Stimulated activated CD4-positive, alpha-beta T cell treated with anti-CD3 and anti-CD28 coated beads, Interleukin-4, amount 100 ng/mL, for 4 hours (primary cell): ENCODE data around the gene DNAAF2.
"Not testable (repeated sequence)": the region's sequence is repeated elsewhere in the genome, so short reads cannot be mapped to it uniquely, and the experiment has no call there.

Experiments used
- DNase-seq, 2 experiments: peaks; one replicate each; pipeline ENCODE4 v3.0.0-alpha.2; 2020

Gene DNAAF2, protein sequence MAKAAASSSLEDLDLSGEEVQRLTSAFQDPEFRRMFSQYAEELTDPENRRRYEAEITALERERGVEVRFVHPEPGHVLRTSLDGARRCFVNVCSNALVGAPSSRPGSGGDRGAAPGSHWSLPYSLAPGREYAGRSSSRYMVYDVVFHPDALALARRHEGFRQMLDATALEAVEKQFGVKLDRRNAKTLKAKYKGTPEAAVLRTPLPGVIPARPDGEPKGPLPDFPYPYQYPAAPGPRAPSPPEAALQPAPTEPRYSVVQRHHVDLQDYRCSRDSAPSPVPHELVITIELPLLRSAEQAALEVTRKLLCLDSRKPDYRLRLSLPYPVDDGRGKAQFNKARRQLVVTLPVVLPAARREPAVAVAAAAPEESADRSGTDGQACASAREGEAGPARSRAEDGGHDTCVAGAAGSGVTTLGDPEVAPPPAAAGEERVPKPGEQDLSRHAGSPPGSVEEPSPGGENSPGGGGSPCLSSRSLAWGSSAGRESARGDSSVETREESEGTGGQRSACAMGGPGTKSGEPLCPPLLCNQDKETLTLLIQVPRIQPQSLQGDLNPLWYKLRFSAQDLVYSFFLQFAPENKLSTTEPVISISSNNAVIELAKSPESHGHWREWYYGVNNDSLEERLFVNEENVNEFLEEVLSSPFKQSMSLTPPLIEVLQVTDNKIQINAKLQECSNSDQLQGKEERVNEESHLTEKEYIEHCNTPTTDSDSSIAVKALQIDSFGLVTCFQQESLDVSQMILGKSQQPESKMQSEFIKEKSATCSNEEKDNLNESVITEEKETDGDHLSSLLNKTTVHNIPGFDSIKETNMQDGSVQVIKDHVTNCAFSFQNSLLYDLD

DNA sequence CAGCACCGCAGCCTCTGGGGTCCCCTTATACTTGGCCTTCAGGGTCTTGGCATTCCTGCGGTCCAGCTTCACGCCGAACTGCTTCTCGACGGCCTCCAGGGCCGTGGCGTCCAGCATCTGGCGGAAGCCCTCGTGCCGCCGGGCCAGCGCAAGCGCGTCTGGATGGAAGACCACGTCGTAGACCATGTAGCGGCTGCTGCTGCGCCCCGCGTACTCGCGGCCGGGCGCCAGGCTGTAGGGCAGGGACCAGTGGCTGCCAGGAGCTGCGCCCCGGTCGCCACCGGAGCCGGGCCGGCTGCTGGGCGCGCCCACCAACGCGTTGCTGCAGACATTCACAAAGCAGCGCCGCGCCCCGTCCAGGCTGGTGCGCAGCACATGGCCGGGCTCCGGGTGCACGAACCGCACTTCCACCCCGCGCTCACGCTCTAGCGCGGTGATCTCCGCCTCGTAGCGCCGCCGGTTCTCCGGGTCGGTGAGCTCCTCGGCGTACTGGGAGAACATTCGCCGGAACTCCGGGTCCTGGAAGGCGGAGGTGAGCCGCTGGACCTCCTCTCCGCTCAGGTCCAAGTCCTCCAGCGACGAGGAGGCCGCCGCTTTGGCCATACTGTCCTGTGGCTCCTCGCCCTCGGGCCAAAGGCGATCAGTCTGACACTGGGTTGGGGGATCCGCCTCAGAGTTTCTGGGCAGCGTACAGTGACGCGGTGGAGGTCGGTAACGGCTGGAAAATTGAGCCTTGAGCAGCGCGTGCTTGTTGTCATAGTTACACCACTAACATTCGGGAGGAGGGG lies at the start of gene DNAAF2:
Gene DNAAF2 (minus strand): TSS at position 698 of the 788 bp plus-strand sequence. CDS start 95 bp downstream, at position 603.
- DNase-seq, result peak; percentile 57 to 60

DNA sequence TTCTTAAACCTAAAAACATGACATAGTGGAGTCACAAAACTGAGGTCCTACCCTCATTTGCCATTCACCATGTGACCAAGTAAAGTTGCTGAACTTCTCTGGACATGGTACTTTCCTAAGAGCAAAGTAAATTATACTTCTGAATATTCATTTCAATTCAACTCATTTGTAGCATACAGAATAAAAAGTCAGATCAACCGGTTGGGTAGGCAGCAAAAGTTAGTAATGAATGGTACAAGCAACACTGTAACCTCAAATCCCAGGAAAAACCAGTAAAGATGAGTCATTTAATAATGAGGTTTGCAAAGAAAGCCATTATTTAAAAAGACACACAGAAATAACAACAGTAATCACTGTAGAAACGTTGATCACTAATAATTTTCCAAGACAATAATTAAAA lies 44.2 kb upstream of the DNAAF2 start:
- no peak for DNase-seq

DNA sequence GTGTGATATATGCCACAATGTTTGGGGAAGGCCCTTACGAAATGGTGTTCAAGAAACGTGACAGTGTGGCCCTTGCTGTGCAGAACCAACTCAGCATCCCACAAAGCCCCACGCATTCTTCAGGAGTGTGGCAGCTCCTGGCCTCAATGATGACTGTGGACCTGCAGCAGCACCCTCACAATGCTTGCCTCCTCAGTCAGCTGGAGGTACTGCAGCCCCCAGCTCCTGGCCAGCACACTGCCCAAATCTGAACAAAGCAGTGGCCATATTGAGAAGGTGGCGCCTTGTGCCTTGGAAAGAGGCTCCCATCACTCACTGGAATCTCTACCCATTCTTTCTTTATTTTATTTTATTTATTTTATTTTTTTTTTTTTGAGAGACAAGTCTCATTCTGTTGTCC lies 42.6 kb upstream of the DNAAF2 start:
- no peak for DNase-seq

DNA sequence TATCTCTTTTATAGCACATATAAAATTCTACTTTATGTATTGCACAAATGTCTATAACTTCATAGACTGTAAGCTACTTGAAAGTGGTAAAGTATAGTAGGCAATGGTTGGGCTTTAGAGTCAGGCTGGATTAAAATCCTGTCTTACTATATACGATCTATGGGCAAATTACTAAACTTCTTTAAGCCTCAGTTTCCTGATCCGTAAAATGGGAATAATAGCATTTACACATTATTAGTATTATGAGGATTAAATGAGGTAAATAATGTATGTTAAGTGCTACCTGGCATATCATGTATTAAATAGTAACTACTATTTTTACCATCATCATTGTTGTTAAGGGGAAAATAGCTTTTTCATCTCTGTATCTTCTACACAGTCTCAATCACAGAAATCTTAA lies 38.5 kb upstream of the DNAAF2 start:
- DNase-seq, result no peak

DNA sequence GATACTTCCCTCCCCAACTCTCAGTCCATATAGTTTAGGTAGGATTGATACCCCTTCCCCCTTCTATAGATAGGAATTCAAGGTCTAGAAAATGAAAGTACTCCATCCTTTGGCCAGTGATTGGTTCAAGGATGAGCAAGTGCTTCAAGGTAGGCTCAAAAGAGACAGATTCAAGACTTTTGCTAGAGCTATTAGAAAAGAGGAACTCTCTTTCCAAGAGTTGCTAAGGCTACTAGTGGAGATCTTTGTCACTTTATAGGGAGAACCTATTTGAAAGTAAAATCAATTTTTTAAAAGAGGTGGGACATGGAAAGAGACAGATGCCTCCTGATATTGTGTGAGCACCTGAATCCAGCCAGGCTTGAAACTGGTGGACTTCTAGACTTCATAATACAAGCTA lies 35.4 kb upstream of the DNAAF2 start:
- DNase-seq, result no peak

DNA sequence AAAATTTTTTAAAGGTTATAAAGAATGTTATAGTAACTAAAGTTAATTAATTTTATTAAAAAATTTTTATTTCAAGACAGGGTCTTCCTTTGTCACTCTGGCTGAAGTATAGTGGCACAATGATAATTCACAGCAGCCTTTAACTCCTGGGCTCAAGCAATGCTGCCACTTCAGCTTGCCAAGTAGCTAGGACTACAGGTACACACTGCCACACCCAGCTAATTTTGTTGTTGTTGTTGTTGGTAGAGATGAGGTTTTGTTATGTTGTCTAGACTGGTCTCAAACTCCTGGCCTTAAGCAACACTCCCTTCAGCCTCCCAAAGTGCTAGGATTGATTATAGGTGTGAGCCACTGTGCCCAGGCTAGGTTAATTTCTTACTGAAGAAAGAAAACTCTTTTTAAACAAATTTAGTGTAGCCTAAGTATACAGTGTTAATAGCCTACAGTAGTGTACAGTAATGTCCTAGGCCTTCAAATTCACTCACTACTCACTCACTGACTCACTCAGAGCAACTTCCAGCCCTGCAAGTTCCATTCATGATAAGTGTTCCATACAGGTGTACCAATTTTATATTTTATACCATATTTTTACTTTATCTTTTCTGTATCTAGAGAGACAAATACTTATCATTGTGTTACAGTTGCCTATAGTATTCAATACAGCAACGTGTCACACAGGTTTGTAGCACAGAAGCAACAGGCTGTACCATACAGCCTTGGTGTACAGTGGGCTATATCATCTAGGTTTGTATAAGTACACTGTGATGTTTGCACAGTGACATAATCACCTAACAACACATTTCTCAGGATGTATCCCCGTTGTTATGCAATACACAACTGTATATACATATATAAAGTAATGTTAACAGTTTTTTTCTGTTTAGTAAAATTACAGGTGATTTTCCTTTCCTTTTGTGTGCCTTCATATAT lies 24.7 kb upstream of the DNAAF2 start:
- DNase-seq, result no peak

DNA sequence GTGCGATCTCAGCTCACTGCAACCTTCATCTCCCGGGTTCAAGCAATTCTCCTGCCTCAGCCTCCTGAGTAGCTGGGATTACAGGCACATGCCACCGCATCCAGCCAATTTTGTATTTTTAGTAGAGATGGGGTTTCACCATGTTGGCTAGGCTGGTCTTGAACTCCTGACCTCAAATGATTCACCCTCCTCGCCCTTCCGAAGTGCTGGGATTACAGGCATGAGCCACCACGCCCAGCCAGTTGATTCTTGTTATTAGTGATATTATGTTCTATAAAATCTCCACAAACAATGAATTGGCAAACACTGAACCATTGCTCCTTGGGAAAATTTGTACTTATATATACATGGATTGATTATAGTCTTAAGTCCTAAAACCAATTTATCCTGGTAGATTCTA lies 22.5 kb upstream of the DNAAF2 start:
- DNase-seq, result not testable (repeated sequence)

DNA sequence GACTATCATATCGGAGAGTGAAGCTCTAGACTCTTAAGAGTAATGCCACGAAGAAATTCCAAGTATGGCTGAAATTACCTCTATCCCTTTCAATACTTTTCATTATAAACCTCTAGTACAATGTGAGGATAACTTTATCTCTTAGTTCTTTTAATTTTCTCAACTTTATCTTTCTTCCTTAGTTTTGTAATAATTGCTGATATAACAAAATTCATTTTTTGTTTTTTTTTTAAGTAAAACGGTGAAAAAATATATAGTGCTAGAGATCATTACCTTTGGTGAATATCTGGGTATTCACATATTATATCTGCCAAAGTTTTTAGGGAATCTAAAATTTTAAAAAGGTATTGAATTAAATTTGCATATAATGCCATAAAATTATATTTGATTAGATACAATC lies 19.5 kb upstream of the DNAAF2 start:
- no peak for DNase-seq

DNA sequence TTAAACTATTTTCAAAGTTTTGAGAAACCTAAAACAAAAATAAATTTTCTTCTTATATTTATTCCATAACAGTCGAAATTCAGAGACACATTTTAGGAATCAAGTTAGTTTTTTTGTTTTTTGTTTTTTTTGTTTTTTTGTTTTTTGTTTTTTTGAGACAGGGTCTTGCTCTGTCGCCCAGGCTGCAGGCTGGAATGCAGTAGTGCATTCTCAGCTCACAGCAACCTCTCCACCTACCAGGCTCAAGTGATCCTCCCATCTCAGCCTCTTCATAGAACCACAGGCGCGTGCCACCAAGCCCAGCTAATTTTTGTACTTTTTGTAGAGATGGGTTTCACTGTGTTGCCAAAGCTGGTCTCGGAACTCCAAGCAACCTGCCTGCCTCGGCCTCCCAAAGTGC lies 18.5 kb upstream of the DNAAF2 start:
- DNase-seq, result no peak

DNA sequence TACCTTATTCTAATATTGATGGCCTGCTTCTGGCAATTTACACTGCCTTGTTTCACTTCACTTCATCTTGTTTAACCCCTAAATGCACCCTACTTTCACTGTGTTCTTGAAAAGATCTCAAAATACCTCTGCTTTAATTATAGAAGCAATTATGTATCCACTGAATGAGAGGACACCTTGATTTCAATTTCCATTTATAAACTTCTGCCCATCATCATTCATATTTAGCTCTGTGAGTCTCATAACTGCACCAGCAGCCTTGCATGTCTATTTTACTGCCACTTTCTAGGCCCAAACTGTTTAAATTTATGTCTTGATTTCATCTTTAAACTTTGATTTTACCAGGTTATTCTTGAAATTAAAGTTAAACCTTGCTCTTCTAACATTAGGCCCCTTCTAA lies 7.1 kb upstream of the DNAAF2 start:
- no peak for DNase-seq

DNA sequence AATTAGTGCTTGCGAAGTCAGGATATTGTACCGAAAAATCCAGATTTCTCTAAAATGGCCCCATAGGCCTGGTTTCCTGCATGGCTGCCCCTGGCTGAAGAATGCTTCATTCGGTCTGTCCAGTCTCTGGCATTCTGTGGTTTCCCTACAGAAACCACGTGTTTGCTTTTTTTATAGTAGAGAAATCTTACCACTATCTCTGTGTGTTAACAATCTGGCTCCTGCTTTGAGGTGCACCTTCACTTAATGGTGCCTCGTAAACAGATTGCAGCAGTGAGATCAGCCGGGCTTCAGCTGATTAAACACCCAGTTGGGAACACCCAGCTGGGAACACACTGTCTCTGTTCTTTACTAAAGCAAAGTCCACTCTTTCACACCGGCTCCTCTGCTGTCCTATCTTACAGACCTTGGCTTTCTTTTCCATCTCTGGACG lies 6.7 kb upstream of the DNAAF2 start:
- no peak for DNase-seq

DNA sequence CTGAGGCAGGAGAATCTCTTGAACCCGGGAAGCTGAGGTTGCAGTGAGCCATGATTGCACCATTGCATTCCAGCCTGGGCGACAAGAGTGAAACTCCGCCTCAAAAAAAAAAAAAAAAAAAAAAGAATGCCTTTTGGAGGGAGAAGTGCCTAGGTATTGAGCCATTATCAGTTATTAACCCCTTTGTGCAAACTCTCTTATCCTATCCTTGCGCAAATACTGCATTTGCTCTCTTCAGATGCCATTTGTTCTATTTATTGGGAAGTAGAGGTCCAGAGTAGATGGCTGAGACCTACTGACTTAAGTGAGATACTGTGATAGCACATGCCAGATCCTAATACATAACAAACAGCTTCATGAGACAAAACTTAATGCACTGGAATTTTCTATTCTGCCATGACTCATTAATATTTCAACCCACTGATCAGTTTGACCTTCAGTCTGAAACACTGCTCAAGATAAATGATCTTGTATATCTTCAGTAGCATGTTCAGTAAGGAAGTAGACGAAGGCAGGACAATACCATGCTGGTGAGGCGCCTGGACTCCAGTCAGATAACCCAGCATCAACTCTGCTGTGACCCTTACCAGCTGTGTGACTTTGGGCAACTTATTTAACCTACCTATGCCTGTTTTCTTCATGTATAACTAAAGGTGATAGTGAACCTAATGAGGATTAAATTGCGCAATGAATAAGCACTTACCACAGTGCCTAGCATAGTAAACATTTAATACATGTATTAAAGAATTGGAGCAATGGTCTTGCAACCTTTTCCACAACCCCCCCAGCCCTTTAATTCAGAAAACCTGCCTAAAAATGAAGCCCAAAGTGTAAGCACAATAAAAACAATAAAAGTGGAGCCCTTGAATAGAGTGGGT lies 5.7 kb upstream of the DNAAF2 start:
- no peak for DNase-seq

DNA sequence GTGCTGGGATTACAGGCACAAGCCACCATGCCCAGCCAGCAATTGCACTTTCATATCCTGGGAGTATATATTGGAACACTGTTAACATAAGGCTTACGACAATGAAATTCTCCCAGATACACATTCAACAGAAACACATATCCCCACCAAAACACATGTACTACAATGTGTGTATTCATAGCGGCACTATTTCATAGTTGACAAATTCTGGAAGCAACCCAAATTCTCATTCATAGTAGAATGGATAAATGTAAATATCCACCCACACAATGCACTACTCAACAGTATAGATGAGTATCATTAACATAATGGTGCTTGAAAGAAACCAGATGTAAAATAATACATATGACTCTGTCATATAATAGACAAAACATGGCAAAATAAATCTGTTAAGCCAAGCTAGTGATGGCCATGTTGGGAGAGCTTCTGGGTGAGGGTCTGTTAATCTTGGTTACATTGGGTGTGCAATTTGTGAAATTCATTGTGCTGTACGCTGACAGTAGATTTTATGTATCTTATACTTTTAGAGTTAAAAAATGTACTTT lies 2.6 kb upstream of the DNAAF2 start:
- DNase-seq, result no peak

DNA sequence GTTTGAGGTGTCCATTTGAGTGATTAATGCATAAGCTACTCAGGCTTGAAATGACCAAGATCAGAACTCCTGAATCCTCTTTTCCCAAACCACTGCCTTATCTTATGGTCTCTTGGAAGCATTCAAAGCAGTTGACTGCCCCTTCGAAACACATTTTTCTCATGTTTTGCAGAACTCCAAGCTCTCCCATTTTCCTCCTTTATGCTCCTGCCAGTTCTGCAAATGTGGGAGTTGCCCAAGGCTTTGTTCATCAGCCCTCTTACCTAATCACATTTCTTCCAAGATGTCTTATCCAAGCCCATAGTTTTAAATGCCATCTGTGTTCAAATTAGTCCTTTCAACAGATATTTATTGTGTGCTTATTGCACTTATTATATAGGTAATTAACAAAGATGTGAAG lies 1.8 kb upstream of the DNAAF2 start:
- no peak for DNase-seq

DNA sequence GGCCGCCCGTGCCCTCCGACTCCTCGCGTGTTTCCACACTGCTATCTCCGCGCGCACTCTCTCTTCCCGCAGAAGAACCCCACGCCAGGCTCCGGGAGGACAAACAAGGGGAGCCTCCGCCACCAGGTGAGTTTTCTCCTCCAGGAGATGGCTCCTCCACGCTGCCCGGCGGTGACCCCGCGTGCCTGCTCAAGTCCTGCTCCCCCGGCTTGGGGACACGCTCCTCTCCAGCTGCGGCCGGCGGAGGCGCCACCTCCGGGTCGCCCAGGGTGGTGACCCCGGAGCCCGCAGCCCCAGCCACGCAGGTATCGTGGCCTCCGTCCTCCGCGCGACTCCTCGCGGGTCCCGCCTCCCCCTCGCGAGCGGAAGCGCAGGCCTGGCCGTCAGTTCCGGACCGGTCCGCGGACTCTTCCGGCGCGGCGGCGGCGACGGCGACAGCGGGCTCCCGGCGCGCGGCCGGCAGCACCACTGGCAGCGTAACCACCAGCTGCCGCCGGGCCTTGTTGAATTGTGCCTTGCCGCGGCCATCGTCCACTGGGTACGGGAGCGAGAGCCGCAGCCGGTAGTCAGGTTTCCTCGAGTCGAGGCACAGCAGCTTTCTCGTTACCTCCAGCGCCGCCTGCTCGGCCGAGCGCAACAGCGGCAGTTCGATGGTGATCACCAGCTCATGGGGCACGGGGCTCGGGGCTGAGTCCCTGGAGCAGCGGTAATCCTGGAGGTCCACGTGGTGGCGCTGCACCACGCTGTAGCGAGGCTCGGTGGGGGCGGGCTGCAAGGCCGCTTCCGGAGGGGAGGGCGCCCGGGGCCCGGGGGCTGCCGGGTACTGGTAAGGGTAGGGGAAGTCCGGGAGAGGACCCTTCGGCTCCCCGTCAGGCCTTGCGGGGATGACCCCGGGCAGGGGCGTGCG lies 1.2 kb downstream of the DNAAF2 start:
- peak; percentile 95 for DNase-seq

DNA sequence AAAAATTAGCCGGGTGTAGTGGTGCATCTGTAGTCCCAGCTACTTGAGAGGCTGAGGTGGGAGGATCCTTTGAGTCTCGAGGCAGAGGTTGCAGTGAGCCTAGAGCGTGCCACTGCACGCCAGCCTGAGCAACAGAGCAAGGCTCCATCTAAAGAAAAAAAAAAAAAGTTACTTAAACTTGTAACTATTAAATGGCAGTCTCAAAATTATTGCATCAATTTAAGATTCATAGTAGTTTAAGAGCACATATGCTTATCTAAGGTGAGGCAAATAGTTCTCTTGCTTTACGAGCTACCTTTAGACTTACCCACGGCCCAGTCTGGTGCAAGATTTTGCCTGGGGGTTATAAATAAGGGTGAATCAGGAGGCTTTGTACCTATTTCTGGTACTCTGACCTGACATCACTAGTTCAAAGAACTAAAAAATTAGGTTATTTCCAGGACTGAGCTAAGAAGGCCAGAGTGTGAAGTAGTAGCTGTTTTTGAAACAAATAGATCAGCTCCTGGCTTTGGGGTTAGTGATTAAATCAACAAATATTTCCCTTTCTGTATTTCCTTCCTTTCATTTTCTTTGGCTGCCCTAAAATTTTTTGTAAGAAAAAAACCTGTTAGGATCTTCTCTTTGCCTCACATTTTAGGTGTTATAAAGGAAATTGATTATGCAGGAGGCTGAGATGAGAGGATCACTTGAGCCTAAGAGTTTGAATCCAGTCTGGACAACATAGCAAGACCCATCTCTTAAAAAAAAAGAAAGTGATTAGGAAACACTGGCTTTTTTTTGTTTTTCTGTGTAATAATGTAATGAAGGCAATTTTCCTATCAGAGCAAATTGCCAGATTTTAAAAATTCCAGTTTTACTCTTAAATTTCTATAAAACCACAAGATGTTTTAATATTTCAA lies 10.9 kb downstream of the DNAAF2 start:
- no peak for DNase-seq

DNA sequence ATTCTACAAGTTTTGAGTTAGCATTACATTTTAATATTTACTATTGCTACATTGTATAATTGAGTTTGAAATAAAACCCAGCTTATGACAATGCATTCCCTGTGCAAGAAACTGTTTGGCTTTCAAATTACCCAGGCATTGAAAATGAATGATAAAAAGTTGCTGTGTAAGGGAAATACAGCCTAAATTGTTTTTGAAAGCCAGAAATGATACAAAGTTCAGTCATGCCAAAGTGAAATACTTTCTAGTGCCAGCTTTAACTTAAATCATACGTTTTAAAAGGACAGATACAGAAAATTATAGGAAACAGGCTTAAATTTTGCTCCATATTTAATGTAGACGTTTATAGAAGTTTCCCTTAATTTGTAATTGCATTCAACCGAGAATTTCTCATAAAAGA lies 11.7 kb downstream of the DNAAF2 start:
- DNase-seq, result no peak

DNA sequence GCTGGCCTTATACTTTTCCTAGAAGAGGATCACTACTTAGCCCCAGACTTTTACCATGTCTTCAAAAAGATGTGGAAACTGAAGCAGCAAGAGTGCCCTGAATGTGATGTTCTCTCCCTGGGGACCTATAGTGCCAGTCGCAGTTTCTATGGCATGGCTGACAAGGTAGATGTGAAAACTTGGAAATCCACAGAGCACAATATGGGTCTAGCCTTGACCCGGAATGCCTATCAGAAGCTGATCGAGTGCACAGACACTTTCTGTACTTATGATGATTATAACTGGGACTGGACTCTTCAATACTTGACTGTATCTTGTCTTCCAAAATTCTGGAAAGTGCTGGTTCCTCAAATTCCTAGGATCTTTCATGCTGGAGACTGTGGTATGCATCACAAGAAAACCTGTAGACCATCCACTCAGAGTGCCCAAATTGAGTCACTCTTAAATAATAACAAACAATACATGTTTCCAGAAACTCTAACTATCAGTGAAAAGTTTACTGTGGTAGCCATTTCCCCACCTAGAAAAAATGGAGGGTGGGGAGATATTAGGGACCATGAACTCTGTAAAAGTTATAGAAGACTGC lies 12.9 kb downstream of the DNAAF2 start:
- no peak for DNase-seq
